Measurements from ENCODE around the gene GULP1.
"Not testable (repeated sequence)": the region's sequence is repeated elsewhere in the genome, so short reads cannot be mapped to it uniquely, and the experiment has no call there.

The GULP1 gene

GRCh38 chr2:188435115-188435514 is 143.4 kb downstream of the GULP1 start:
- no peak for DNase-seq

GRCh38 chr2:188437537-188437936 is 145.9 kb downstream of the GULP1 start:
- DNase-seq = no peak

GRCh38 chr2:188439986-188440385 is 148.3 kb downstream of the GULP1 start:
- DNase-seq = no peak

GRCh38 chr2:188440849-188441248 is 149.2 kb downstream of the GULP1 start:
- DNase-seq = no peak

GRCh38 chr2:188441288-188441947 is 149.7 kb downstream of the GULP1 start:
- DNase-seq = no peak

- no peak for DNase-seq
Measured at GRCh38 chr2:188443207-188443606, 151.5 kb downstream of the GULP1 start.

- no peak for DNase-seq
Measured at GRCh38 chr2:188444106-188444835, 152.6 kb downstream of the GULP1 start.

GRCh38 chr2:188449561-188449960 is 157.9 kb downstream of the GULP1 start:
- no peak for DNase-seq

- DNase-seq = no peak
Measured at GRCh38 chr2:188449971-188450370, 158.3 kb downstream of the GULP1 start.

GRCh38 chr2:188450732-188451483 is 159.2 kb downstream of the GULP1 start:
- no peak for DNase-seq

- DNase-seq = no peak
Measured at GRCh38 chr2:188452084-188452483, 160.4 kb downstream of the GULP1 start.

- no peak for DNase-seq
Measured at GRCh38 chr2:188456114-188456909, 164.6 kb downstream of the GULP1 start.

GRCh38 chr2:188459061-188459460 is 167.4 kb downstream of the GULP1 start:
- no peak for DNase-seq

GRCh38 chr2:188466078-188466477 is 174.4 kb downstream of the GULP1 start:
- not testable (repeated sequence) for DNase-seq

GRCh38 chr2:188466761-188467160 is 175.1 kb downstream of the GULP1 start:
- no peak for DNase-seq

- no peak for DNase-seq
Measured at GRCh38 chr2:188471166-188471565, 179.5 kb downstream of the GULP1 start.

- DNase-seq = no peak
Measured at GRCh38 chr2:188473306-188473705, 181.6 kb downstream of the GULP1 start.

GRCh38 chr2:188474316-188474715 is 182.6 kb downstream of the GULP1 start:
- DNase-seq = no peak

GRCh38 chr2:188475945-188476344 is 184.3 kb downstream of the GULP1 start:
- no peak for DNase-seq

- DNase-seq = no peak
Measured at GRCh38 chr2:188477564-188478103, 186.0 kb downstream of the GULP1 start.

- DNase-seq = no peak
Measured at GRCh38 chr2:188478724-188479123, 187.1 kb downstream of the GULP1 start.

- DNase-seq = no peak
Measured at GRCh38 chr2:188481474-188481873, 189.8 kb downstream of the GULP1 start.

- DNase-seq = no peak
Measured at GRCh38 chr2:188485496-188485895, 193.8 kb downstream of the GULP1 start.
